BJ (cell line): ENCODE results near the gene FBXO46. TPM values are rescaled to one million over a fixed set of nuclear protein-coding genes. Genes with fewer than 3 reads are reported as not detected.

Experiments used
- CTCF ChIA-PET: fragments of 350-600 bp; formaldehyde crosslinking; extraction: SDS; loops from one replicate; lab custom pipeline; 2021; ENCODE audit warnings: antibody characterized with exemption, inconsistent platforms; lab: Yijun Ruan, JAX
- POLR2A ChIA-PET: fragments of 300-600 bp; sonication (Branson Sonifier 250); formaldehyde crosslinking; extraction: SDS; loops from one replicate; lab custom pipeline; 2021; ENCODE audit warnings: antibody characterized with exemption; lab: Charles Lee
- DNase-seq: peaks from one replicate; pipeline ENCODE4 v3.0.0-alpha.2; 2011; ENCODE audit warnings: low read depth
- H3K27me3 ChIP-seq: 2 replicates; pipeline ENCODE4 v1.6.0; 2011; ENCODE audit warnings: low read length; ENCODE audit not compliant: control insufficient read depth, insufficient read depth
- H3K36me3 ChIP-seq: 2 replicates; pipeline ENCODE4 v1.5.1; 2011; ENCODE audit warnings: low read length; ENCODE audit not compliant: control insufficient read depth, insufficient read depth
- H3K4me3 ChIP-seq: 2 replicates; pipeline ENCODE4 v1.5.1; 2011; ENCODE audit warnings: low read depth, mild to moderate bottlenecking, control low read depth, low read length
- CTCF ChIP-seq: IDR thresholded peaks from 2 replicates; pipeline ENCODE4 v1.5.1; 2011; ENCODE audit warnings: low read depth, mild to moderate bottlenecking, control low read depth, inconsistent platforms, low read length, moderate library complexity; ENCODE audit not compliant: insufficient read depth
- polyA plus RNA-seq: library from polyadenylated mRNA; depleted of rRNA; stranded (reverse); fragments of >200 nt; gene quantifications from 2 replicates; pipeline ENCODE4 v1.2.3, GENCODE V29; 2011

FBXO46 gene
- polyA plus RNA-seq, 1 experiment = 2.3 TPM

GRCh38 chr19:45771311-45771933 is 40.7 kb upstream of the FBXO46 start:
- H3K4me3 ChIP-seq = no peak overlapping the region
- DNase-seq = no peak
- H3K36me3 ChIP-seq = peaks cover 30% of the 10 kb centered on the region
- ChIA-PET CTCF (interaction anchor here (1.0 to 7.7 kb wide), 8 partner anchors 10 to 111 kb away, joined by 3 to 154 read pairs (median 10); partner anchors contain the start of genes DMPK, DMWD and RSPH6A), POLR2A (interaction anchor here (0.6 to 1.0 kb wide), 3 partner anchors 9 to 206 kb away, joined by 3 to 6 read pairs (median 4); no protein-coding TSS in a partner anchor)
- TF ChIP-seq CTCF = no peak
- no peaks in the 10 kb centered on the region for H3K27me3 ChIP-seq

- TF ChIP-seq CTCF = peak; percentile 91
- ChIA-PET POLR2A (interaction anchor here (0.6 to 1.0 kb wide), 7 partner anchors 13 to 292 kb away, joined by 3 to 11 read pairs (median 9); no protein-coding TSS in a partner anchor), CTCF (interaction anchor here (0.6 to 7.7 kb wide), 12 partner anchors 11 to 112 kb away, joined by 3 to 154 read pairs (median 4); partner anchors contain the start of genes DMPK, DMWD, QPCTL and RSPH6A)
- peaks cover 30% of the 10 kb centered on the region for H3K36me3 ChIP-seq
- no peaks in the 10 kb centered on the region for H3K27me3 ChIP-seq
- H3K4me3 ChIP-seq = peak overlapping the region; percentile 42
- peak; percentile 83 for DNase-seq
Measured at GRCh38 chr19:45770192-45771101, 39.8 kb upstream of the FBXO46 start.

GRCh38 chr19:45769821-45770191 is 39.1 kb upstream of the FBXO46 start:
- DNase-seq = no peak
- CTCF ChIA-PET = interaction anchor here (0.7 to 7.7 kb wide), 14 partner anchors 9 to 117 kb away, joined by 3 to 154 read pairs (median 5); partner anchors contain the start of genes DMPK, DMWD, QPCTL and RSPH6A
- TF ChIP-seq CTCF = no peak
- Histone ChIP-seq H3K4me3 (peak overlapping the region; percentile 42), H3K36me3 (peaks cover 29% of the 10 kb centered on the region), H3K27me3 (no peaks in the 10 kb centered on the region)
- POLR2A ChIA-PET = interaction anchor here (0.6 to 1.6 kb wide), 9 partner anchors 12 to 1457 kb away, joined by 3 to 14 read pairs (median 7); partner anchors contain the start of genes DMPK and DMWD

GRCh38 chr19:45768984-45769782 is 38.5 kb upstream of the FBXO46 start, which contains the start of gene SIX5:
Gene SIX5, minus strand, starts transcription at chr19:45769252. Its CDS starts 408 bp downstream, at chr19:45768844.
- POLR2A ChIA-PET = interaction anchor here (0.5 to 1.6 kb wide), 9 partner anchors 8 to 1457 kb away, joined by 3 to 14 read pairs (median 5); partner anchors contain the start of genes DMPK, DMWD and QPCTL

More at GRCh38 chr19:45768984-45769782, 38.5 kb upstream of the FBXO46 start, which contains the start of gene SIX5:
- Histone ChIP-seq H3K4me3 (peak within 1 kb of the TSS; percentile 92), H3K27me3 (no peaks in the 10 kb centered on the region), H3K36me3 (peaks cover 27% of the 10 kb centered on the region)
- DNase-seq = peak; percentile 88
- no peak for TF ChIP-seq CTCF
- CTCF ChIA-PET = interaction anchor here (0.6 to 7.7 kb wide), 20 partner anchors 10 to 226 kb away, joined by 3 to 154 read pairs (median 4); partner anchors contain the start of genes DMPK, DMWD, QPCTL and RSPH6A
